ENCODE results near the gene PNMA8A. TPM values are rescaled to one million over a fixed set of nuclear protein-coding genes. Genes with fewer than 3 reads are reported as not detected.
A peak's percentile ranks its signal among the peaks of the same experiment; 100 is the strongest.

The PNMA8A gene
- total and polyA plus RNA-seq, 2 of the 8 experiments (the other 6 are each of a cell fraction or from before 2014, with no cell fraction given) = 10.0 to 22.8 TPM

DNA sequence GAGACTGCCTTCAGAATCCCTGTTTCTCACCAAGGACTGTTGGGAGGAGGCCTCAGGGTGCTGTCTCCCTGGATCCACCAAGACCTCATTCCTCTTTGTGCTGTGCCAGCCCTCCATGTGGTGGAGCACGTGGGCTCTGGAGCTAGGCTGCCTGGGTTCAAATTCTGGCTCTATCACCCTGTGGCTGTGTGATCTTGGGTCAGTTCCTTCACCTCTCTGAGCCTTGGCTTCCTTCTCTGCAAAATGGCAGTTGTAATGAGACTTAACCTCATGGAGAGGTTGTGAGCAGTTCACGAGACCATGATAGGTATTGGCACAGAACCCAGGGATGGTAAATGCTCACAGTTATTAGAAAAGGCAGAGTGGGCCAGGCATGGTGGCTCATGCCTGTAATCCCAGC, 49.0 kb downstream of the PNMA8A start:
- no peak overlapping the region for H2BK12ac ChIP-seq (ENCODE audit: low read depth, low read length)
- FAIRE-seq (no peak), DNase-seq (ENCODE audit: low read depth in 1 of 2, low spot score in 2 of 2) (no peak)
- H3K27me3 ChIP-seq (replicated peaks in 1 of 4; ENCODE audit: control insufficient read depth in 3 of 4, extremely low read depth in 1 of 4, insufficient read depth in 3 of 4, low read length in 3 of 4) = peaks cover 0 to 7% (median 4%) of the 10 kb centered on the region in 4 experiments; a peak in 3 of 7 replicates
- no peak overlapping the region for H3K4ac ChIP-seq (replicated peaks; ENCODE audit: insufficient read length, low read depth, low read length)
- no peaks in the 10 kb centered on the region for H3K79me2 ChIP-seq (ENCODE audit: control insufficient read depth in 1 of 2, insufficient read depth in 2 of 2, low read length in 2 of 2)
- H4K8ac ChIP-seq (ENCODE audit: extremely low read depth, insufficient read depth, low read length) = no peak overlapping the region
- no peak overlapping the region for H2AK5ac ChIP-seq (ENCODE audit: low read depth, low read length)
- H2BK5ac ChIP-seq (ENCODE audit: low read depth, low read length) = no peak overlapping the region
- no peak overlapping the region for H3K4me2 ChIP-seq (ENCODE audit: insufficient read depth in 1 of 2, low read depth in 2 of 2, low read length in 2 of 2)
- no peak overlapping the region for H3K27ac ChIP-seq (ENCODE audit: low read depth, low read length)
- no peaks in the 10 kb centered on the region for H3K9me3 ChIP-seq (ENCODE audit: insufficient read depth in 2 of 2, low read depth in 1 of 2, low read length in 1 of 2)
- no peak overlapping the region for H3K14ac ChIP-seq (ENCODE audit: insufficient read length)
- H4K91ac ChIP-seq (replicated peaks; ENCODE audit: insufficient read length, low read length) = no peak overlapping the region
- no peak overlapping the region for H3K23ac ChIP-seq (ENCODE audit: insufficient read length)
- H2BK20ac ChIP-seq (ENCODE audit: low read length) = no peak overlapping the region
- peaks cover 4% of the 10 kb centered on the region for H3K23me2 ChIP-seq (ENCODE audit: low read depth, low read length)
- no peak overlapping the region for H3K18ac ChIP-seq (ENCODE audit: extremely low read depth, low read length)
- H3K79me1 ChIP-seq (ENCODE audit: low read depth, low read length) = no peaks in the 10 kb centered on the region
- CTCF ChIA-PET (ENCODE audit: partially characterized antibody) = interaction anchor here (0.6 to 1.1 kb wide), 5 partner anchors 10 to 1621 kb away, joined by 3 to 4 read pairs (median 3); no protein-coding TSS in a partner anchor
- no peak overlapping the region for H2AFZ ChIP-seq (ENCODE audit: low read length)
- no peak overlapping the region for H2BK15ac ChIP-seq (ENCODE audit: low read length)
- no peak overlapping the region for H2BK120ac ChIP-seq (replicated peaks; ENCODE audit: low read depth, low read length)
- H3K56ac ChIP-seq (replicated peaks; ENCODE audit: insufficient read length, low read depth, low read length) = no peak overlapping the region
- no peaks in the 10 kb centered on the region for H4K20me1 ChIP-seq (replicated peaks in 1 of 2; ENCODE audit: control insufficient read depth in 1 of 2, insufficient read depth in 2 of 2, low read length in 2 of 2)
- H3K36me3 ChIP-seq (ENCODE audit: control insufficient read depth in 2 of 4, insufficient read depth in 4 of 4, low read length in 3 of 4) = no peaks in the 10 kb centered on the region
- no peak overlapping the region for H3K4me3 ChIP-seq (ENCODE audit: extremely low read depth in 1 of 4, insufficient read depth in 2 of 4, low read depth in 3 of 4, low read length in 4 of 4)
- no peak overlapping the region for H4K5ac ChIP-seq (ENCODE audit: insufficient read length, low read depth, low read length)
- no peak for TF ChIP-seq POLR2AphosphoS5 (IDR thresholded peaks at IDR 0.05; ENCODE audit: low read depth, low read length)
- TF ChIP-seq KDM1A (IDR thresholded peaks at IDR 0.05; ENCODE audit: borderline replicate concordance, low read length) = peak; percentile 21; the same call in 1 of the 2 replicates
- H3K9ac ChIP-seq (replicated peaks in 1 of 4; ENCODE audit: extremely low read depth in 1 of 4, low read depth in 3 of 4, low read length in 3 of 4) = no peak overlapping the region
- peaks cover 0 to 3% (median under 1%) of the 10 kb centered on the region in 4 experiments; a peak in 4 of 7 replicates for H3K4me1 ChIP-seq (replicated peaks in 1 of 4; ENCODE audit: control insufficient read depth in 3 of 4, insufficient read depth in 4 of 4, low read length in 3 of 4)
- 80% methylated on average over 2 of the region's 2 CpGs; no CpG with 5 or more reads in 1 of the 2 experiments for WGBS, 2 experiments (ENCODE audit: extremely low coverage in 1 of 2, insufficient coverage in 1 of 2, insufficient read length in 1 of 2, insufficient replicate concordance in 2 of 2, low coverage in 1 of 2, low lambda C conversion rate in 2 of 2, missing lambda C conversion rate in 1 of 2)
- POLR2A ChIA-PET (ENCODE audit: partially characterized antibody) = interaction anchor here (0.6 to 1.2 kb wide), 3 partner anchors 9 to 493 kb away, joined by 3 read pairs; partner anchors contain the start of gene CCDC8

All from H1 (cell line).